ENCODE measurements around the gene GNG13.

DNA sequence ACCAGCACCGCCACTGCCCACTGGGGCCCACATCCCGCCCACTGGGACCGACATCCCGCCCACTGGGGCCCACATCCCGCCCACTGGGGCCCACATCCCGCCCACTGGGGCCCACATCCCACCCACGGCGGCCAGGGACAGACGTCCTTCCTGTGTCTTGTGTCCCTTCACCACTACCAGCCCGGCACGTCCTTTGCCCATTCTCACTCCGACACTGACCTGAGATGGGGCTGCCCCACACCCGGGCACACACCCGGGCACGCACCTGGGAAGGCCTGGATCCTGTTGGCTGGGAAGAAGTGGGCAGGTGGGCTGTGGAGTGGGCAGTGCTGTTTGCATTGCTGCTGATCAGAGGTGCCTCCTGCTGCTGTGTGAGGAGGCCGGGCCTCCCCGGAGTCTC is 28.4 kb upstream of the GNG13 start:
- TF ChIP-seq, protein P1, sequence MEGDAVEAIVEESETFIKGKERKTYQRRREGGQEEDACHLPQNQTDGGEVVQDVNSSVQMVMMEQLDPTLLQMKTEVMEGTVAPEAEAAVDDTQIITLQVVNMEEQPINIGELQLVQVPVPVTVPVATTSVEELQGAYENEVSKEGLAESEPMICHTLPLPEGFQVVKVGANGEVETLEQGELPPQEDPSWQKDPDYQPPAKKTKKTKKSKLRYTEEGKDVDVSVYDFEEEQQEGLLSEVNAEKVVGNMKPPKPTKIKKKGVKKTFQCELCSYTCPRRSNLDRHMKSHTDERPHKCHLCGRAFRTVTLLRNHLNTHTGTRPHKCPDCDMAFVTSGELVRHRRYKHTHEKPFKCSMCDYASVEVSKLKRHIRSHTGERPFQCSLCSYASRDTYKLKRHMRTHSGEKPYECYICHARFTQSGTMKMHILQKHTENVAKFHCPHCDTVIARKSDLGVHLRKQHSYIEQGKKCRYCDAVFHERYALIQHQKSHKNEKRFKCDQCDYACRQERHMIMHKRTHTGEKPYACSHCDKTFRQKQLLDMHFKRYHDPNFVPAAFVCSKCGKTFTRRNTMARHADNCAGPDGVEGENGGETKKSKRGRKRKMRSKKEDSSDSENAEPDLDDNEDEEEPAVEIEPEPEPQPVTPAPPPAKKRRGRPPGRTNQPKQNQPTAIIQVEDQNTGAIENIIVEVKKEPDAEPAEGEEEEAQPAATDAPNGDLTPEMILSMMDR (IDR thresholded peaks at IDR 0.05; ENCODE audit: insufficient read depth, low read length): no peak
- TF ChIP-seq GABPA (IDR thresholded peaks at IDR 0.05; ENCODE audit: low read depth) (no peak), POLR2AphosphoS5 (IDR thresholded peaks at IDR 0.05; ENCODE audit: low read depth) (no peak), SPI1 (IDR thresholded peaks at IDR 0.05; ENCODE audit: borderline replicate concordance, low read depth) (no peak)
- TF ChIP-seq, protein P2, sequence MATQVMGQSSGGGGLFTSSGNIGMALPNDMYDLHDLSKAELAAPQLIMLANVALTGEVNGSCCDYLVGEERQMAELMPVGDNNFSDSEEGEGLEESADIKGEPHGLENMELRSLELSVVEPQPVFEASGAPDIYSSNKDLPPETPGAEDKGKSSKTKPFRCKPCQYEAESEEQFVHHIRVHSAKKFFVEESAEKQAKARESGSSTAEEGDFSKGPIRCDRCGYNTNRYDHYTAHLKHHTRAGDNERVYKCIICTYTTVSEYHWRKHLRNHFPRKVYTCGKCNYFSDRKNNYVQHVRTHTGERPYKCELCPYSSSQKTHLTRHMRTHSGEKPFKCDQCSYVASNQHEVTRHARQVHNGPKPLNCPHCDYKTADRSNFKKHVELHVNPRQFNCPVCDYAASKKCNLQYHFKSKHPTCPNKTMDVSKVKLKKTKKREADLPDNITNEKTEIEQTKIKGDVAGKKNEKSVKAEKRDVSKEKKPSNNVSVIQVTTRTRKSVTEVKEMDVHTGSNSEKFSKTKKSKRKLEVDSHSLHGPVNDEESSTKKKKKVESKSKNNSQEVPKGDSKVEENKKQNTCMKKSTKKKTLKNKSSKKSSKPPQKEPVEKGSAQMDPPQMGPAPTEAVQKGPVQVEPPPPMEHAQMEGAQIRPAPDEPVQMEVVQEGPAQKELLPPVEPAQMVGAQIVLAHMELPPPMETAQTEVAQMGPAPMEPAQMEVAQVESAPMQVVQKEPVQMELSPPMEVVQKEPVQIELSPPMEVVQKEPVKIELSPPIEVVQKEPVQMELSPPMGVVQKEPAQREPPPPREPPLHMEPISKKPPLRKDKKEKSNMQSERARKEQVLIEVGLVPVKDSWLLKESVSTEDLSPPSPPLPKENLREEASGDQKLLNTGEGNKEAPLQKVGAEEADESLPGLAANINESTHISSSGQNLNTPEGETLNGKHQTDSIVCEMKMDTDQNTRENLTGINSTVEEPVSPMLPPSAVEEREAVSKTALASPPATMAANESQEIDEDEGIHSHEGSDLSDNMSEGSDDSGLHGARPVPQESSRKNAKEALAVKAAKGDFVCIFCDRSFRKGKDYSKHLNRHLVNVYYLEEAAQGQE (IDR thresholded peaks at IDR 0.05; ENCODE audit: insufficient replicate concordance, low read depth): no peak

Data from HL-60 (cell line).